Measurements from ENCODE around the gene SLFN11. TPM values are rescaled to one million over a fixed set of nuclear protein-coding genes. Genes with fewer than 3 reads are reported as not detected.

Gene SLFN11, protein sequence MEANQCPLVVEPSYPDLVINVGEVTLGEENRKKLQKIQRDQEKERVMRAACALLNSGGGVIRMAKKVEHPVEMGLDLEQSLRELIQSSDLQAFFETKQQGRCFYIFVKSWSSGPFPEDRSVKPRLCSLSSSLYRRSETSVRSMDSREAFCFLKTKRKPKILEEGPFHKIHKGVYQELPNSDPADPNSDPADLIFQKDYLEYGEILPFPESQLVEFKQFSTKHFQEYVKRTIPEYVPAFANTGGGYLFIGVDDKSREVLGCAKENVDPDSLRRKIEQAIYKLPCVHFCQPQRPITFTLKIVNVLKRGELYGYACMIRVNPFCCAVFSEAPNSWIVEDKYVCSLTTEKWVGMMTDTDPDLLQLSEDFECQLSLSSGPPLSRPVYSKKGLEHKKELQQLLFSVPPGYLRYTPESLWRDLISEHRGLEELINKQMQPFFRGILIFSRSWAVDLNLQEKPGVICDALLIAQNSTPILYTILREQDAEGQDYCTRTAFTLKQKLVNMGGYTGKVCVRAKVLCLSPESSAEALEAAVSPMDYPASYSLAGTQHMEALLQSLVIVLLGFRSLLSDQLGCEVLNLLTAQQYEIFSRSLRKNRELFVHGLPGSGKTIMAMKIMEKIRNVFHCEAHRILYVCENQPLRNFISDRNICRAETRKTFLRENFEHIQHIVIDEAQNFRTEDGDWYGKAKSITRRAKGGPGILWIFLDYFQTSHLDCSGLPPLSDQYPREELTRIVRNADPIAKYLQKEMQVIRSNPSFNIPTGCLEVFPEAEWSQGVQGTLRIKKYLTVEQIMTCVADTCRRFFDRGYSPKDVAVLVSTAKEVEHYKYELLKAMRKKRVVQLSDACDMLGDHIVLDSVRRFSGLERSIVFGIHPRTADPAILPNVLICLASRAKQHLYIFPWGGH
- polyA plus RNA-seq (2012; ENCODE audit: insufficient read length, low read depth): not detected

DNA sequence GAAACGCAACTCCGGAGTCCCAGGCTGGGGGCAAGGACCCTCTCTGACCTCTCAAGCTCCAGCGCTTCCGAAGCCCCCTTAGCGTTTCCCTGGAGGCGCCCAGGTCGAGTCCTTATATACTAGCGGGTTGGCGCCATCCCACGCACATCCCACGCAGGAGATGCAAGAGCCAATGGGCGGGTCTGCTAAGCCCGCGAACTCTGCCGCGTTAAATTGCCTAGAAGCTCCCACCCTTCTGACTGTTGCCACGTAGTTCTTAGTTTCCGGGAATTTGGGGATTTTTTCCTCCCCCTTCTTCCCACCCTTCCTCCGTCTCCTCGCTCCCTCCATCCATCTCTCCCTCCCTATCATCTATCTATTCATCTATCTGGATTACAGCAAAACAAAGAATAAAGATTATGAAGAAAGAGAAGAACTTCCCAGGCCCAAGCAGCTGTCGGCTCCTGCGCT lies at the start of gene SLFN11:
Gene SLFN11, minus strand, starts transcription at position 88 of the 450 bp plus-strand sequence. CDS start 9,814 bp downstream, outside the sequence.
- no peak for TF ChIP-seq POLR2AphosphoS5 (IDR thresholded peaks at IDR 0.05; ENCODE audit: low read depth, low read length)
- no peak for TF ChIP-seq SIN3A (IDR thresholded peaks at IDR 0.05; ENCODE audit: borderline replicate concordance, insufficient read depth, low read length)
- no peak for TF ChIP-seq FOXP2 (optimal IDR thresholded peaks at IDR 0.05; ENCODE audit: borderline replicate concordance, extremely low read depth, extremely low read length, insufficient read depth)
- TF ChIP-seq, protein P1, sequence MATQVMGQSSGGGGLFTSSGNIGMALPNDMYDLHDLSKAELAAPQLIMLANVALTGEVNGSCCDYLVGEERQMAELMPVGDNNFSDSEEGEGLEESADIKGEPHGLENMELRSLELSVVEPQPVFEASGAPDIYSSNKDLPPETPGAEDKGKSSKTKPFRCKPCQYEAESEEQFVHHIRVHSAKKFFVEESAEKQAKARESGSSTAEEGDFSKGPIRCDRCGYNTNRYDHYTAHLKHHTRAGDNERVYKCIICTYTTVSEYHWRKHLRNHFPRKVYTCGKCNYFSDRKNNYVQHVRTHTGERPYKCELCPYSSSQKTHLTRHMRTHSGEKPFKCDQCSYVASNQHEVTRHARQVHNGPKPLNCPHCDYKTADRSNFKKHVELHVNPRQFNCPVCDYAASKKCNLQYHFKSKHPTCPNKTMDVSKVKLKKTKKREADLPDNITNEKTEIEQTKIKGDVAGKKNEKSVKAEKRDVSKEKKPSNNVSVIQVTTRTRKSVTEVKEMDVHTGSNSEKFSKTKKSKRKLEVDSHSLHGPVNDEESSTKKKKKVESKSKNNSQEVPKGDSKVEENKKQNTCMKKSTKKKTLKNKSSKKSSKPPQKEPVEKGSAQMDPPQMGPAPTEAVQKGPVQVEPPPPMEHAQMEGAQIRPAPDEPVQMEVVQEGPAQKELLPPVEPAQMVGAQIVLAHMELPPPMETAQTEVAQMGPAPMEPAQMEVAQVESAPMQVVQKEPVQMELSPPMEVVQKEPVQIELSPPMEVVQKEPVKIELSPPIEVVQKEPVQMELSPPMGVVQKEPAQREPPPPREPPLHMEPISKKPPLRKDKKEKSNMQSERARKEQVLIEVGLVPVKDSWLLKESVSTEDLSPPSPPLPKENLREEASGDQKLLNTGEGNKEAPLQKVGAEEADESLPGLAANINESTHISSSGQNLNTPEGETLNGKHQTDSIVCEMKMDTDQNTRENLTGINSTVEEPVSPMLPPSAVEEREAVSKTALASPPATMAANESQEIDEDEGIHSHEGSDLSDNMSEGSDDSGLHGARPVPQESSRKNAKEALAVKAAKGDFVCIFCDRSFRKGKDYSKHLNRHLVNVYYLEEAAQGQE (IDR thresholded peaks at IDR 0.05; ENCODE audit: insufficient read depth in 1 of 2, low read depth in 2 of 2, low read length in 2 of 2): no peak
- no peak for TF ChIP-seq TAF1 (IDR thresholded peaks at IDR 0.05; ENCODE audit: borderline replicate concordance, insufficient read depth, low read length)

DNA sequence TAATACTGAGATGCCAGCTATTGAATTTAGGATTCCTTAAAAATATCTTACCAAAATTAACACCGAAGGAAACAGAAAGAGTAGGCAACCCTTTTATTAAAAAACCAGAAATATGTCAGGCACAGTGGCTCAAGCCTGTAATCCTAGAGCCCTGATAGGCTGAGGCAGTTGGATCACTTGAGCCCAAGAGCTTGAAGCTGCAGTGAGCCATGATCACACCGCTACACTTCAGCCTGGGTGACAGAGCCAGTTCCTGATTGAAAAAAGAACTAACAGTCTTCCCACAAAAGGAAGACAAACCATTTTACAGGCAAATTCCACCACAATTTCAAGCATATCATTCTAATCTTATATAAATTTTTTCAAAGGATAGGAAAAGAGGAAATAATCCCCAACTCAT lies 43.2 kb upstream of the SLFN11 start:
- TF ChIP-seq, protein P1 (IDR thresholded peaks at IDR 0.05; ENCODE audit: insufficient read depth in 1 of 2, low read depth in 2 of 2, low read length in 2 of 2): no peak
- TF ChIP-seq FOXP2 (optimal IDR thresholded peaks at IDR 0.05; ENCODE audit: borderline replicate concordance, extremely low read depth, extremely low read length, insufficient read depth) (no peak), POLR2AphosphoS5 (IDR thresholded peaks at IDR 0.05; ENCODE audit: low read depth, low read length) (no peak), SIN3A (IDR thresholded peaks at IDR 0.05; ENCODE audit: borderline replicate concordance, insufficient read depth, low read length) (no peak), TAF1 (IDR thresholded peaks at IDR 0.05; ENCODE audit: borderline replicate concordance, insufficient read depth, low read length) (no peak)

DNA sequence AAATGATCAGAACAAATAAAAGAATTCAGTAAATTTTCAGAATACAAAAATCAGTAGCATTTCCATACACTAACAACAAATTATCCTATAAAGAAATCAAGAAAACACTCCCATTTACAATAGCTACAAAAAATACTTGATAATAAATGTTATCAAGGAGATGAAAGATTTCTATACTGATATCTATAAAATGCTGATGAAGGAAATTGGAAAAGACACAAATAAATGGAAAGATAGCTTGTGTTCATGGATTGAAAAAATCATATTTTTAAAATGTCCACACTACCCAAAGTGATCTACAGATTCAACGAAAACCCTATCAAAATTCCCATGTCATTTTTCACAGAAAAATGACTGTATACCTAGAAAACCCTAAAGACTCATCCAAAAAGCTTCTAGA lies 40.8 kb upstream of the SLFN11 start:
- TF ChIP-seq SIN3A (IDR thresholded peaks at IDR 0.05; ENCODE audit: borderline replicate concordance, insufficient read depth, low read length): no peak
- TF ChIP-seq, protein P1 (IDR thresholded peaks at IDR 0.05; ENCODE audit: insufficient read depth in 1 of 2, low read depth in 2 of 2, low read length in 2 of 2): no peak
- TF ChIP-seq FOXP2 (optimal IDR thresholded peaks at IDR 0.05; ENCODE audit: borderline replicate concordance, extremely low read depth, extremely low read length, insufficient read depth): no peak
- TF ChIP-seq TAF1 (IDR thresholded peaks at IDR 0.05; ENCODE audit: borderline replicate concordance, insufficient read depth, low read length): no peak
- TF ChIP-seq POLR2AphosphoS5 (IDR thresholded peaks at IDR 0.05; ENCODE audit: low read depth, low read length): no peak

DNA sequence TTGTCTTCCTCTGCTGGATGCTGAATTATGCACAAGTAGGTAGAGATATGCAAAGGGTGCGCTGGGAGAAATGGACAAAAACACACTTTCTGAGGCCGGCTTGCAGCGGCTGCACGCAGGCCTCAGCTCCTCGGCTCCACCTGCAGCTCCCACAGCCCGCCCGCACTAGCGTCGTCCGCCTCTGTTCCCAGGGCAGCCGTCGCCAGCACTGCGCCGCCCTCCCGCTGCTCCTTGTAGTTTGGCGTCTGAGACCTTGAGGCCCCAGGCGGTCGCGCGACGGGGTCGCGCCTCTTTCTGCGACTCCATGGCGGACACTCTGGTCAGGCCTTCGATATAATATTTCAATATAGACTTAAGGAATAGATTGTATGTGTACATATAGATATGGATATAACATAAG lies 34.1 kb upstream of the SLFN11 start:
- no peak for TF ChIP-seq SIN3A (IDR thresholded peaks at IDR 0.05; ENCODE audit: borderline replicate concordance, insufficient read depth, low read length)
- no peak for TF ChIP-seq FOXP2 (optimal IDR thresholded peaks at IDR 0.05; ENCODE audit: borderline replicate concordance, extremely low read depth, extremely low read length, insufficient read depth)
- TF ChIP-seq TAF1 (IDR thresholded peaks at IDR 0.05; ENCODE audit: borderline replicate concordance, insufficient read depth, low read length): no peak
- TF ChIP-seq, protein P1 (IDR thresholded peaks at IDR 0.05; ENCODE audit: insufficient read depth in 1 of 2, low read depth in 2 of 2, low read length in 2 of 2): no peak
- no peak for TF ChIP-seq POLR2AphosphoS5 (IDR thresholded peaks at IDR 0.05; ENCODE audit: low read depth, low read length)

Measured in PFSK-1 (cell line).